Measurements from ENCODE around the gene NPPB.

- TF ChIP-seq CTCF (conservative IDR thresholded peaks at IDR 0.05; ENCODE audit: low read length) (no peak), EZH2phosphoT487 (IDR thresholded peaks at IDR 0.05; ENCODE audit: borderline replicate concordance) (no peak)
Observed at GRCh38 chr1:11868331-11868980, 9.7 kb upstream of the NPPB start.
